Measurements from ENCODE around the gene CRY1.
"Not testable (repeated sequence)": the region's sequence is repeated elsewhere in the genome, so short reads cannot be mapped to it uniquely, and the experiment has no call there.

The CRY1 gene

GRCh38 chr12:107064243-107064642 is 29.1 kb downstream of the CRY1 start:
- DNase-seq, result no peak

GRCh38 chr12:107058190-107058589 is 35.2 kb downstream of the CRY1 start:
- DNase-seq, result no peak

GRCh38 chr12:107057071-107057834 is 36.1 kb downstream of the CRY1 start:
- no peak for DNase-seq

GRCh38 chr12:107053709-107054108 is 39.6 kb downstream of the CRY1 start:
- no peak for DNase-seq

- no peak for DNase-seq
These were observed 48.2 kb downstream of the CRY1 start for GRCh38 chr12:107045186-107045585.

- no peak for DNase-seq
These were observed 50.5 kb downstream of the CRY1 start for GRCh38 chr12:107042801-107043200.

- no peak for DNase-seq
These were observed 57.6 kb downstream of the CRY1 start for GRCh38 chr12:107035733-107036132.

GRCh38 chr12:107033758-107034739 is 59.3 kb downstream of the CRY1 start:
- DNase-seq, result no peak

GRCh38 chr12:107032266-107032665 is 61.1 kb downstream of the CRY1 start:
- DNase-seq, result no peak

GRCh38 chr12:107031061-107031460 is 62.3 kb downstream of the CRY1 start:
- no peak for DNase-seq

GRCh38 chr12:107029081-107029480 is 64.3 kb downstream of the CRY1 start:
- no peak for DNase-seq

- DNase-seq, result no peak
These were observed 65.7 kb downstream of the CRY1 start for GRCh38 chr12:107027636-107028053.

- DNase-seq, result no peak
These were observed 66.3 kb downstream of the CRY1 start for GRCh38 chr12:107026806-107027635.

- not testable (repeated sequence) for DNase-seq
These were observed 67.0 kb downstream of the CRY1 start for GRCh38 chr12:107026356-107026755.

GRCh38 chr12:107025671-107026070 is 67.7 kb downstream of the CRY1 start:
- DNase-seq, result no peak

- DNase-seq, result no peak
These were observed 73.8 kb downstream of the CRY1 start for GRCh38 chr12:107019546-107019945.

- no peak for DNase-seq
These were observed 76.3 kb downstream of the CRY1 start for GRCh38 chr12:107017042-107017441.

- DNase-seq, result no peak
These were observed 79.3 kb downstream of the CRY1 start for GRCh38 chr12:107014055-107014454.

GRCh38 chr12:107012736-107013425 is 80.5 kb downstream of the CRY1 start:
- no peak for DNase-seq

- no peak for DNase-seq
These were observed 81.8 kb downstream of the CRY1 start for GRCh38 chr12:107011519-107011918.

GRCh38 chr12:107007411-107007810 is 85.9 kb downstream of the CRY1 start:
- DNase-seq, result no peak

GRCh38 chr12:107002665-107003064 is 90.7 kb downstream of the CRY1 start:
- not testable (repeated sequence) for DNase-seq
